ENCODE data around the gene MTUS2. TPM values are rescaled to one million over a fixed set of nuclear protein-coding genes. Genes with fewer than 3 reads are reported as not detected.

The MTUS2 gene
- total and polyA plus RNA-seq, 10 donors: 0.20 to 3.2 (median 0.85) TPM

GRCh38 chr13:29471551-29471950, 651.4 kb downstream of the MTUS2 start:
- intact Hi-C loops (cut with DNase I; ENCODE audit: low total_unique reads): no loop called here
- no peaks in the 10 kb centered on the region for H3K27me3 ChIP-seq (replicated peaks in 1 of 7)
- peaks cover 0 to 17% (median 8%) of the 10 kb centered on the region in 6 donors for H3K4me1 ChIP-seq
- no peak overlapping the region for H3K27ac ChIP-seq
- no peak overlapping the region for H3K4me3 ChIP-seq
- TF ChIP-seq CTCF (IDR thresholded peaks at IDR 0.05 in 8 of 11, conservative IDR thresholded peaks at IDR 0.05 in 3 of 11) (no peak), POLR2A (IDR thresholded peaks at IDR 0.05) (no peak), POLR2AphosphoS5 (IDR thresholded peaks at IDR 0.05) (no peak)
- H3K9me3 ChIP-seq: no peaks in the 10 kb centered on the region
- DNase-seq: no peak
- no peaks in the 10 kb centered on the region for H3K36me3 ChIP-seq
- 55 to 72% (median 63%) methylated on average over 9 of the region's 9 CpGs for WGBS, 5 donors

- Histone ChIP-seq H3K4me3 (no peak overlapping the region), H3K4me1 (peaks cover 0 to 12% (median 3%) of the 10 kb centered on the region in 6 donors), H3K9me3 (no peaks in the 10 kb centered on the region), H3K27ac (no peak overlapping the region), H3K27me3 (replicated peaks in 1 of 7) (no peaks in the 10 kb centered on the region), H3K36me3 (no peaks in the 10 kb centered on the region)
- no peak for TF ChIP-seq POLR2A (IDR thresholded peaks at IDR 0.05)
- TF ChIP-seq POLR2AphosphoS5 (IDR thresholded peaks at IDR 0.05): no peak
- peak; percentile 33 to 81 (median 73) for TF ChIP-seq CTCF (IDR thresholded peaks at IDR 0.05 in 8 of 11, conservative IDR thresholded peaks at IDR 0.05 in 3 of 11)
- intact Hi-C loops (cut with DNase I; ENCODE audit: low total_unique reads): no loop called here
- WGBS, 5 donors: 40 to 55% (median 43%) methylated on average over 6 of the region's 6 CpGs
- no peak for DNase-seq
Measured at GRCh38 chr13:29472332-29472961, 652.3 kb downstream of the MTUS2 start.

GRCh38 chr13:29473166-29473565, 653.0 kb downstream of the MTUS2 start:
- TF ChIP-seq CTCF (IDR thresholded peaks at IDR 0.05 in 8 of 11, conservative IDR thresholded peaks at IDR 0.05 in 3 of 11) (no peak), POLR2A (IDR thresholded peaks at IDR 0.05) (no peak), POLR2AphosphoS5 (IDR thresholded peaks at IDR 0.05) (no peak)
- H3K4me1 ChIP-seq: peaks cover 0 to 7% (median 0%) of the 10 kb centered on the region in 6 donors
- DNase-seq: no peak
- intact Hi-C loops (cut with DNase I; ENCODE audit: low total_unique reads): no loop called here
- H3K4me3 ChIP-seq: no peak overlapping the region
- no peak overlapping the region for H3K27ac ChIP-seq
- no peaks in the 10 kb centered on the region for H3K9me3 ChIP-seq
- 84 to 92% (median 86%) methylated on average over 4 of the region's 4 CpGs for WGBS, 5 donors
- H3K36me3 ChIP-seq: no peaks in the 10 kb centered on the region
- H3K27me3 ChIP-seq (replicated peaks in 1 of 7): no peaks in the 10 kb centered on the region

- WGBS, 5 donors: 77 to 94% (median 92%) methylated on average over 3 of the region's 3 CpGs
- Histone ChIP-seq H3K27me3 (replicated peaks in 1 of 7) (no peaks in the 10 kb centered on the region), H3K4me1 (peaks cover 0 to 7% (median 0%) of the 10 kb centered on the region in 6 donors), H3K36me3 (no peaks in the 10 kb centered on the region), H3K27ac (no peak overlapping the region), H3K9me3 (no peaks in the 10 kb centered on the region), H3K4me3 (no peak overlapping the region)
- intact Hi-C loops (cut with DNase I; ENCODE audit: low total_unique reads): no loop called here
- no peak for TF ChIP-seq POLR2A (IDR thresholded peaks at IDR 0.05)
- no peak for TF ChIP-seq POLR2AphosphoS5 (IDR thresholded peaks at IDR 0.05)
- TF ChIP-seq CTCF (IDR thresholded peaks at IDR 0.05 in 8 of 11, conservative IDR thresholded peaks at IDR 0.05 in 3 of 11): no peak
- no peak for DNase-seq
Measured at GRCh38 chr13:29474991-29475390, 654.9 kb downstream of the MTUS2 start.
